GM18517 (cell line): ENCODE results near the gene MT1F.

Experiments
- ATAC-seq: cut with Tn5 transposase; IDR thresholded peaks from one replicate; pipeline ENCODE4 v1.9.1; 2021; ENCODE audit warnings: mild to moderate bottlenecking, moderate library complexity; ENCODE audit not compliant: unreplicated experiment

The MT1F gene

GRCh38 chr16:56689171-56689570, 31.4 kb downstream of the MT1F start:
- ATAC-seq, result no peak

GRCh38 chr16:56690420-56691122, 32.8 kb downstream of the MT1F start:
- ATAC-seq, result no peak

GRCh38 chr16:56691885-56692284, 34.1 kb downstream of the MT1F start:
- ATAC-seq, result no peak

- ATAC-seq, result no peak
Observed at GRCh38 chr16:56695246-56695645, 37.5 kb downstream of the MT1F start.

GRCh38 chr16:56697456-56698155, 39.8 kb downstream of the MT1F start:
- ATAC-seq, result no peak

GRCh38 chr16:56700195-56700594, 42.4 kb downstream of the MT1F start:
- no peak for ATAC-seq

GRCh38 chr16:56700631-56701030, 42.9 kb downstream of the MT1F start:
- no peak for ATAC-seq

- no peak for ATAC-seq
Observed at GRCh38 chr16:56701534-56701933, 43.8 kb downstream of the MT1F start.

- no peak for ATAC-seq
Observed at GRCh38 chr16:56702836-56703235, 45.1 kb downstream of the MT1F start.
